H1 (cell line): ENCODE data around the gene CIAO2A. TPM values are rescaled to one million over a fixed set of nuclear protein-coding genes. Genes with fewer than 3 reads are reported as not detected.

Experiments used
- polyA plus RNA-seq, 7 experiments: library from polyadenylated mRNA; depleted of rRNA in 3 of 7; stranded (reverse) in 5 of 7; unstranded in 2 of 7; fragments of >200 nt in 5 of 7; fragments of 200-250 nt in 2 of 7; gene quantifications; 1 replicate in 5 of 7; 2 replicates in 1 of 7; 4 replicates in 1 of 7; pipeline versions ENCODE4 v1.2.1 to v1.2.3, GENCODE V29; 2011 to 2013; ENCODE audit warnings: missing spikeins in 2 of 7, mixed read lengths in 2 of 7
- total RNA-seq: library from RNA; stranded (reverse); fragmentation: NEBNext Ultra II Directional; extraction: Animal tissue kit (Norgen Biotek cat#: 25700); gene quantifications from 2 replicates; pipeline ENCODE4 v1.2.1, GENCODE V29; 2021
- TF ChIP-seq, protein P1 (sequence below): IDR thresholded peaks from 2 replicates; pipeline ENCODE4 v1.6.1; 2012; ENCODE audit warnings: inconsistent platforms

CIAO2A gene
- total and polyA plus RNA-seq, 2 of the 8 experiments (the other 6 are each of a cell fraction or from before 2014, with no cell fraction given) = 76.4 to 86.5 TPM

DNA sequence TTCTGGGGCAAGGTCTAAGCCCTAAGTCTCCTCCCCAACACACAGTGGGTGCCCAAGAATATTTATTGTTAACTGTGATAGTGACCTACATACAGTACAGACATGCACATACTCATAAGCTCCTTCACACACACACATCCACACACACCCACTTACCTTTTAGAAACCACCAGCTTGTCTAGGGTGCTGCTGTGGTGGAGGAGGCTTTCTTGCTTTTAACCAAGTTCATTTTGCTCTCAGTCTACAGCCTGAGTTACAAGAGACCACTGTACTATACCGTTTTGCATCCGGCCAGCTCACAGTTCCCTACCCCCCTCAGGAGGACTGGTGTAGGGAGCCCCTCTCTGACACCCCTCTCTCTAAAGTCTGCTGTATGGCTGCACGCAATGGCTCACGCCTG is 64.0 kb downstream of the CIAO2A start (continued):
- TF ChIP-seq, protein P1, sequence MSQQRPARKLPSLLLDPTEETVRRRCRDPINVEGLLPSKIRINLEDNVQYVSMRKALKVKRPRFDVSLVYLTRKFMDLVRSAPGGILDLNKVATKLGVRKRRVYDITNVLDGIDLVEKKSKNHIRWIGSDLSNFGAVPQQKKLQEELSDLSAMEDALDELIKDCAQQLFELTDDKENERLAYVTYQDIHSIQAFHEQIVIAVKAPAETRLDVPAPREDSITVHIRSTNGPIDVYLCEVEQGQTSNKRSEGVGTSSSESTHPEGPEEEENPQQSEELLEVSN = no peak
